Transverse colon (tissue), 4 donors: Measurements from ENCODE around the gene MALL. TPM values are rescaled to one million over a fixed set of nuclear protein-coding genes. Genes with fewer than 3 reads are reported as not detected.

Experiments
- DNase-seq: peaks from one replicate; pipeline ENCODE4 v3.0.0-alpha.2; 2019
- H3K27ac ChIP-seq, 4 donors: fragments of 200-600 bp; sonication (generic); 2 replicates each; pipeline ENCODE4 v1.5.1; 2016 to 2018; ENCODE audit warnings: inconsistent platforms in 4 of 4
- H3K27me3 ChIP-seq: fragments of 200-600 bp; sonication (generic); 2 replicates; pipeline ENCODE4 v1.5.1; 2017; ENCODE audit warnings: inconsistent platforms
- H3K36me3 ChIP-seq, 4 donors: fragments of 200-600 bp; sonication (generic); 2 replicates each; pipeline ENCODE4 v1.5.1; 2017 to 2019; ENCODE audit warnings: inconsistent platforms in 4 of 4
- H3K4me1 ChIP-seq, 4 donors: fragments of 200-600 bp; sonication (generic); 2 replicates each; pipeline ENCODE4 v1.5.1; 2017 to 2020; ENCODE audit warnings: inconsistent platforms in 4 of 4
- H3K4me3 ChIP-seq, 4 donors: fragments of 200-600 bp; sonication (generic); 1 replicate in 1 of 4; 2 replicates in 3 of 4; pipeline versions ENCODE4 v1.5.1 to v1.6.1; 2017 to 2019; ENCODE audit warnings: inconsistent platforms in 4 of 4
- H3K9me3 ChIP-seq, 2 donors: fragments of 200-600 bp; sonication (generic); 2 replicates each; pipeline ENCODE4 v1.5.1; 2017 to 2019; ENCODE audit warnings: inconsistent platforms in 2 of 2
- CTCF ChIP-seq, 5 experiments: fragments of 200-600 bp in 3 of 5; fragments of 450-650 bp in 2 of 5; sonication (generic) in 3 of 5; IDR thresholded peaks; 1 replicate in 2 of 5; 2 replicates in 3 of 5; pipeline ENCODE4 v1.5.1; 2016 to 2017; ENCODE audit warnings: antibody characterized with exemption in 5 of 5, inconsistent platforms in 3 of 5, mild to moderate bottlenecking in 2 of 5, moderate library complexity in 1 of 5
- EP300 ChIP-seq: sonication (generic); formaldehyde crosslinking; IDR thresholded peaks from one replicate; pipeline ENCODE4 v1.6.1; 2017; ENCODE audit warnings: antibody characterized with exemption, low read depth
- POLR2A ChIP-seq: fragments of 450-650 bp; IDR thresholded peaks from one replicate; pipeline ENCODE4 v1.6.1; 2016; ENCODE audit warnings: antibody characterized with exemption, mild to moderate bottlenecking, moderate library complexity
- POLR2AphosphoS5 ChIP-seq, 3 donors: sonication (generic); formaldehyde crosslinking; IDR thresholded peaks; one replicate each; pipeline ENCODE4 v1.6.1; 2016; ENCODE audit warnings: antibody characterized with exemption in 3 of 3
- WGBS, 2 donors: methylation state at CpG; one replicate each; pipeline ENCODE4 v1.1.5; 2018; ENCODE audit warnings: low coverage in 1 of 2; 5-methylcytosine and 5-hydroxymethylcytosine counted together
- in situ Hi-C, 4 donors: fragments of 200-750 bp; cut with MboI; loops; one replicate each; pipeline versions ENCODE4 v1.15.0 to v1.15.1; 2017; ENCODE audit warnings: low sequenced_read_pairs in 3 of 4, low pct_ligation_motif_present in 1 of 4, low pct_unique_long_range_greater_than_20kb in 1 of 4
- intact Hi-C: fragments of 100-400 bp; cut with DNase I; formaldehyde crosslinking; loops from one replicate; pipeline ENCODE4 v1.15.1; 2023; ENCODE audit warnings: low total_unique reads
- total RNA-seq, 4 donors: library from RNA; depleted of rRNA; stranded (reverse); fragments of >200 nt; gene quantifications; one replicate each; pipeline ENCODE4 v1.1.0, GENCODE V29; 2016

MALL gene
- total RNA-seq, 4 donors from 2014 or later = 205 to 499 (median 299) TPM

GRCh38 chr2:110126906-110127305, 11.3 kb upstream of the MALL start:
- H3K4me1 ChIP-seq = no peaks in the 10 kb centered on the region
- H3K27ac ChIP-seq = no peak overlapping the region
- DNase-seq = no peak
- H3K4me3 ChIP-seq = no peak overlapping the region
- in situ Hi-C loops (no loop called here), intact Hi-C loops (no loop called here)
- H3K27me3 ChIP-seq = no peaks in the 10 kb centered on the region
- no peaks in the 10 kb centered on the region for H3K36me3 ChIP-seq
- TF ChIP-seq POLR2A (no peak), EP300 (no peak), CTCF (IDR thresholded peaks at IDR 0.05) (no peak), POLR2AphosphoS5 (IDR thresholded peaks at IDR 0.05) (no peak)
- 29 to 61% methylated on average over 1 to 2 of the region's 2 CpGs for WGBS, 2 donors
- no peaks in the 10 kb centered on the region for H3K9me3 ChIP-seq

GRCh38 chr2:110126086-110126773, 10.6 kb upstream of the MALL start:
- no peak for TF ChIP-seq EP300
- no peak for TF ChIP-seq CTCF (IDR thresholded peaks at IDR 0.05)
- no peak for TF ChIP-seq POLR2AphosphoS5 (IDR thresholded peaks at IDR 0.05)
- no peak for TF ChIP-seq POLR2A
- WGBS, 2 donors = 76 to 82% methylated on average over 4 of the region's 4 CpGs
- H3K4me3 ChIP-seq = no peak overlapping the region
- intact Hi-C loops = no loop called here
- H3K27ac ChIP-seq = no peak overlapping the region
- in situ Hi-C loops = no loop called here
- no peaks in the 10 kb centered on the region for H3K4me1 ChIP-seq
- no peak for DNase-seq
- no peaks in the 10 kb centered on the region for H3K36me3 ChIP-seq
- no peaks in the 10 kb centered on the region for H3K27me3 ChIP-seq
- no peaks in the 10 kb centered on the region for H3K9me3 ChIP-seq

GRCh38 chr2:110124939-110125691, 9.5 kb upstream of the MALL start:
- 86% methylated on average over 6 of the region's 6 CpGs for WGBS, 2 donors
- Histone ChIP-seq H3K27me3 (no peaks in the 10 kb centered on the region), H3K36me3 (no peaks in the 10 kb centered on the region), H3K27ac (no peak overlapping the region), H3K4me1 (no peaks in the 10 kb centered on the region), H3K4me3 (no peak overlapping the region), H3K9me3 (no peaks in the 10 kb centered on the region)
- intact Hi-C loops (no loop called here), in situ Hi-C loops (no loop called here)
- no peak for DNase-seq
- TF ChIP-seq EP300 (no peak), POLR2A (no peak), POLR2AphosphoS5 (IDR thresholded peaks at IDR 0.05) (no peak), CTCF (IDR thresholded peaks at IDR 0.05) (no peak)

- Histone ChIP-seq H3K27me3 (no peaks in the 10 kb centered on the region), H3K9me3 (no peaks in the 10 kb centered on the region), H3K36me3 (no peaks in the 10 kb centered on the region), H3K4me1 (no peaks in the 10 kb centered on the region), H3K27ac (no peak overlapping the region), H3K4me3 (no peak overlapping the region)
- intact Hi-C loops (no loop called here), in situ Hi-C loops (no loop called here)
- 90% methylated on average over 4 of the region's 4 CpGs; no CpG with 5 or more reads in 1 of the 2 donors for WGBS, 2 donors
- no peak for DNase-seq
- TF ChIP-seq POLR2AphosphoS5 (IDR thresholded peaks at IDR 0.05) (no peak), CTCF (IDR thresholded peaks at IDR 0.05) (no peak), EP300 (no peak), POLR2A (no peak)
Measured at GRCh38 chr2:110124038-110124825, 8.6 kb upstream of the MALL start.
